GM12878 (cell line): ENCODE results near the gene KDSR. TPM values are rescaled to one million over a fixed set of nuclear protein-coding genes. Genes with fewer than 3 reads are reported as not detected.

Experiments used
- ATAC-seq: fragments of 200-7000 bp; cut with Tn5 transposase; 3 replicates; pipeline ENCODE4 v1.9.1; 2020; ENCODE audit warnings: mild to moderate bottlenecking, moderate library complexity
- BruUV-seq: library from RNA; stranded (reverse); fragments of 400-500 nt; replicated peaks from 2 replicates; lab custom pipeline; 2021; lab: Mats Ljungman, UMichigan
- CTCF ChIA-PET: fragments of 300-600 bp; sonication (Branson Sonifier 250); formaldehyde crosslinking; extraction: SDS; loops from one replicate; lab custom pipeline; 2021; ENCODE audit warnings: inconsistent platforms; lab: Yijun Ruan, JAX
- POLR2A ChIA-PET: fragments of 350-600 bp; formaldehyde crosslinking; extraction: SDS; loops from one replicate; lab custom pipeline; 2021; ENCODE audit warnings: inconsistent platforms; lab: Charles Lee
- RAD21 ChIA-PET: fragments of 300-600 bp; sonication (Branson Sonifier 250); formaldehyde crosslinking; loops from one replicate; lab custom pipeline; 2023; ENCODE audit warnings: antibody characterized with exemption; ENCODE audit not compliant: unreplicated experiment; lab: Charles Lee
- SMC1A ChIA-PET: fragments of 300-600 bp; sonication (Branson Sonifier 250); formaldehyde crosslinking; loops from one replicate; lab custom pipeline; 2023; ENCODE audit not compliant: unreplicated experiment, uncharacterized antibody; lab: Charles Lee
- DNase-seq: peaks from one replicate; pipeline ENCODE4 v3.0.0-alpha.2; 2011; ENCODE audit warnings: low read depth, low spot score
- FAIRE-seq: peaks from 3 replicates; lab custom pipeline; 2011; peaks lifted over from hg19 to GRCh38; lab: Jason Lieb, UNC
- H2AFZ ChIP-seq: 2 replicates; pipeline ENCODE4 v1.6.0; 2011; ENCODE audit warnings: low read depth, low read length, control low read depth; ENCODE audit not compliant: control insufficient read depth
- H3K27ac ChIP-seq: 2 replicates; pipeline ENCODE4 v1.5.1; 2011; ENCODE audit warnings: control low read depth; ENCODE audit not compliant: control insufficient read depth, insufficient read depth
- H3K27me3 ChIP-seq, 2 experiments: replicated peaks in 1 of 2; 2 replicates each; pipeline versions ENCODE4 v1.6.0 to v1.6.1; 2011; ENCODE audit warnings: low read length in 1 of 2; ENCODE audit not compliant: control insufficient read depth in 2 of 2, insufficient read depth in 2 of 2
- H3K36me3 ChIP-seq, 2 experiments: 2 replicates each; pipeline ENCODE4 v1.5.1; 2011; ENCODE audit warnings: low read length in 1 of 2; ENCODE audit not compliant: control insufficient read depth in 2 of 2, insufficient read depth in 2 of 2
- H3K4me1 ChIP-seq: 2 replicates; pipeline ENCODE4 v1.6.1; 2011; ENCODE audit warnings: mild to moderate bottlenecking, low read length, moderate library complexity, mixed read lengths; ENCODE audit not compliant: control insufficient read depth, insufficient read depth
- H3K4me2 ChIP-seq: 2 replicates; pipeline ENCODE4 v1.6.0; 2011; ENCODE audit warnings: control low read depth; ENCODE audit not compliant: control insufficient read depth, insufficient read depth
- H3K4me3 ChIP-seq: fragments of 200-600 bp; sonication (generic); 2 replicates; pipeline ENCODE4 v1.5.1; 2016
- H3K79me2 ChIP-seq: 2 replicates; pipeline ENCODE4 v1.6.0; 2011; ENCODE audit warnings: low read length; ENCODE audit not compliant: control insufficient read depth, insufficient read depth
- H3K9ac ChIP-seq: 2 replicates; pipeline ENCODE4 v1.8.0; 2011; ENCODE audit warnings: low read length, control low read depth, mixed read lengths; ENCODE audit not compliant: control insufficient read depth, insufficient read depth
- H3K9me3 ChIP-seq: replicated peaks from 3 replicates; pipeline ENCODE4 v1.5.1; 2011; ENCODE audit warnings: mild to moderate bottlenecking, low read length; ENCODE audit not compliant: control insufficient read depth, insufficient read depth
- H4K20me1 ChIP-seq: 2 replicates; pipeline ENCODE4 v1.6.0; 2011; ENCODE audit not compliant: control insufficient read depth, insufficient read depth
- ATF7 ChIP-seq: fragments of 450-650 bp; IDR thresholded peaks from 2 replicates; pipeline ENCODE4 v1.6.1; 2016; ENCODE audit warnings: low read depth, mild to moderate bottlenecking
- BCL11A ChIP-seq: IDR thresholded peaks from 2 replicates; pipeline ENCODE4 v1.6.1; 2011; ENCODE audit warnings: low read depth, low read length
- BHLHE40 ChIP-seq, 2 experiments: fragments of 450-650 bp in 1 of 2; IDR thresholded peaks; 2 replicates each; pipeline ENCODE4 v1.6.1; 2011 to 2017; ENCODE audit warnings: low read depth in 2 of 2, borderline replicate concordance in 1 of 2, improper control_type of control experiment in 1 of 2, low read length in 1 of 2, mild to moderate bottlenecking in 1 of 2
- BMI1 ChIP-seq: fragments of 450-650 bp; IDR thresholded peaks from 2 replicates; pipeline ENCODE4 v1.6.1; 2016; ENCODE audit warnings: mild to moderate bottlenecking, moderate library complexity, borderline replicate concordance
- CHD2 ChIP-seq: IDR thresholded peaks from 2 replicates; pipeline ENCODE4 v1.6.1; 2011; ENCODE audit warnings: low read depth, low read length, improper control_type of control experiment, borderline replicate concordance
- EED ChIP-seq: sonication (generic); IDR thresholded peaks from 2 replicates; pipeline ENCODE4 v1.6.1; 2016; ENCODE audit warnings: antibody characterized with exemption, low read depth
- EZH2 ChIP-seq: IDR thresholded peaks from 2 replicates; pipeline ENCODE4 v1.6.1; 2012; ENCODE audit warnings: low read depth, mild to moderate bottlenecking, control low read depth, inconsistent platforms, low read length, borderline replicate concordance; ENCODE audit not compliant: control insufficient read depth
- FOS ChIP-seq: IDR thresholded peaks from 3 replicates; pipeline ENCODE4 v1.6.1; 2011; ENCODE audit warnings: borderline replicate concordance; ENCODE audit not compliant: insufficient read length; ENCODE audit errors: extremely low read depth
- HDAC2 ChIP-seq: fragments of 200-600 bp; sonication (generic); IDR thresholded peaks from 2 replicates; pipeline ENCODE4 v1.6.1; 2017
- MLLT1 ChIP-seq: fragments of 450-650 bp; IDR thresholded peaks from 2 replicates; pipeline ENCODE4 v1.6.1; 2016; ENCODE audit warnings: mild to moderate bottlenecking
- MYB ChIP-seq: fragments of 150-350 bp; IDR thresholded peaks from 2 replicates; pipeline ENCODE4 v1.6.1; 2014; ENCODE audit warnings: mild to moderate bottlenecking, low read depth, low read length, borderline replicate concordance
- NBN ChIP-seq: fragments of 450-650 bp; IDR thresholded peaks from 2 replicates; pipeline ENCODE4 v1.6.1; 2016
- RUNX3 ChIP-seq: IDR thresholded peaks from 2 replicates; pipeline ENCODE4 v1.6.1; 2012; ENCODE audit warnings: low read length, inconsistent platforms
- SPI1 ChIP-seq: IDR thresholded peaks from 2 replicates; pipeline ENCODE4 v1.6.1; 2011; ENCODE audit warnings: low read depth, mild to moderate bottlenecking, low read length, moderate library complexity, borderline replicate concordance; ENCODE audit not compliant: insufficient read depth
- TCF12 ChIP-seq: IDR thresholded peaks from 2 replicates; pipeline ENCODE4 v1.6.1; 2011; ENCODE audit warnings: low read depth, mild to moderate bottlenecking, low read length
- WGBS: methylation state at CpG from one replicate; pipeline ENCODE4 v1.1.6; 2016; ENCODE audit warnings: low lambda C conversion rate; ENCODE audit not compliant: insufficient replicate concordance, insufficient coverage; ENCODE audit errors: missing lambda C conversion rate; 5-methylcytosine and 5-hydroxymethylcytosine counted together
- in situ Hi-C: fragments of 300-500 bp; cut with MboI; formaldehyde crosslinking; loops from 9 replicates; pipeline ENCODE4 v1.14.3; 2018; ENCODE audit warnings: mixed read lengths
- intact Hi-C: fragments of 100-400 bp; cut with micrococcal nuclease; formaldehyde crosslinking; loops from one replicate; pipeline ENCODE4 v1.14.2; 2022; ENCODE audit not compliant: unreplicated experiment
- polyA plus RNA-seq, 11 experiments: library from polyadenylated mRNA; depleted of rRNA in 4 of 11; unstranded in 6 of 11; stranded (reverse) in 5 of 11; fragments of >200 nt; fragmentation: Nextera tagmentation in 4 of 11; fragmentation: Illumina TruSeq in 1 of 11; extraction: Ambion mirVana in 4 of 11; extraction: Trizol in 1 of 11; gene quantifications; 1 replicate in 1 of 11; 2 replicates in 10 of 11; pipeline versions ENCODE4 v1.2.1 to v1.2.3, GENCODE V29; 2011 to 2016; ENCODE audit warnings: inconsistent platforms in 2 of 11, missing spikeins in 2 of 11, low read depth in 1 of 11
- total RNA-seq, 4 experiments: library from RNA; depleted of rRNA in 3 of 4; stranded (reverse); fragments of >200 nt in 3 of 4; fragmentation: Illumina TruSeq in 1 of 4; extraction: Trizol in 1 of 4; gene quantifications; 2 replicates each; pipeline versions ENCODE4 v1.2.1 to v1.2.3, GENCODE V29; 2013 to 2021

The KDSR gene
- total and polyA plus RNA-seq, 10 of the 15 experiments (the other 5 are each of a cell fraction or from before 2014, with no cell fraction given): 5.2 to 25.9 (median 14.3) TPM

DNA sequence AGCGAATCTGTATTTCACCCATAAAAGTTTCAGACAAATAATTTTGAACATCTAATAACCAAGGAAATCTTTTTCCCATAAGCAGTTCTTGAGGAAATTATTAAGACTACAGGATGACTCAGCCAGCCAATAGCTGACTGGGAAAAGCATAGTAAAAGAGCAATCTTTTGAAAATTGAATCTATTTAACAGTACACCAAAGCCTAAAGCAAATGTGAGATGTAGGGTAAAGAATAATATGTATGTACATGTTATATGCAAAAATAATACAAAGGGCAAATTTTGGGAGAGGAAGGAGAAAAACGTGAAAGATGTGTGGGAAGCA lies 12.6 kb upstream of the KDSR start:
- no TSS peak for BruUV-seq
- POLR2A ChIA-PET: no interaction called here
- ATAC-seq (no peak), DNase-seq (no peak), FAIRE-seq (no peak)
- no peak overlapping the region for H3K9ac ChIP-seq
- 0 out of 4 replicates have a peak, but pooled peaks cover 0 to 6% of the 10 kb centered on the region in 2 experiments for H3K36me3 ChIP-seq
- H3K4me1 ChIP-seq: peaks cover 5% of the 10 kb centered on the region
- RAD21 ChIA-PET: interaction anchor here (0.7 kb wide), 1 partner anchor 225 kb away, joined by 5 read pairs; no protein-coding TSS in a partner anchor
- no peaks in the 10 kb centered on the region for H3K79me2 ChIP-seq
- intact Hi-C loops (no loop called here), in situ Hi-C loops (no loop called here)
- no peak overlapping the region for H3K4me3 ChIP-seq
- SMC1A ChIA-PET: no interaction called here
- CTCF ChIA-PET: no interaction called here
- H3K27me3 ChIP-seq: no peaks in the 10 kb centered on the region
- H3K4me2 ChIP-seq: no peak overlapping the region
- peak overlapping the region; percentile 46; the same call in 1 of the 2 replicates for H2AFZ ChIP-seq
- WGBS: 55% methylated on average over 2 of the region's 2 CpGs
- no peaks in the 10 kb centered on the region for H4K20me1 ChIP-seq
- TF ChIP-seq ATF7 (no peak), FOS (no peak), EED (no peak), BHLHE40 (IDR thresholded peaks at IDR 0.05; ENCODE audit: borderline replicate concordance in 1 of 2, low read depth in 2 of 2, low read length in 1 of 2) (no peak), RUNX3 (no peak), HDAC2 (no peak), BCL11A (no peak)
- H3K27ac ChIP-seq: no peak overlapping the region
- H3K9me3 ChIP-seq: no peaks in the 10 kb centered on the region; the same call in 2 of the 3 replicates

DNA sequence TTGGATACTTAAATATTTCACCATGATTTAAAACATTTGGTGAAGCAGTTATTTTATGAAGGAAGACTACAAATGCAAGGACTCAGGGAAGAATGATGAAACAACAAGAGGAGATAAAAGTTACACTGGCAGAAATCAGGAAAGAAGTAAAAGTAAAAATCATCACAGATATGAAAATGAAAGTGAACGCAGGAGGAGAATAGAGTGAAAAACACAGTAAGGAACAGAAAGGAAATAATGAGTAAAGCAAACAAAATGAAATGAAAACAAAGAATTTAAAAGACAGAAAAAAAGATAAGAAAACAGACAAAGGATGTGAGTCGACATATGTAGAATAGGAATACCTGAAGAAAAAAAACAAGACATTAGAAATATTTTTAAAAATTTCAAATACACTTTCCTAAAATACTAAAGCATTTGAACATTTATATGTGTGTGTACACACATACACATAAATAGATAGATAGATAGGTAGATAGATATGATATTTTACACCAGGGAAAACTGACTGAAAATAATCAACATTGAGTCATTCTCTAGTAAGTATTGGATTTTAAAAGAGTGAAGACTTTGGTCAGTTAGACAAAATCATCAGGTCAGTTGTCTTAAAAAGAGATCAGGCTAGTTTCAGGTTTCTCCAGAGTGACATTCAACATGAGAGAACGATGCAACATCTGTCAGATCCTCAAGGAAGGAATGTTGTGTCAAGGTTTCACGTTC lies 12.1 kb upstream of the KDSR start:
- Histone ChIP-seq H3K9ac (no peak overlapping the region), H2AFZ (peak overlapping the region; percentile 46), H3K27me3 (no peaks in the 10 kb centered on the region), H3K4me1 (peaks cover 5% of the 10 kb centered on the region), H3K36me3 (0 out of 4 replicates have a peak, but pooled peaks cover 0 to 6% of the 10 kb centered on the region in 2 experiments), H4K20me1 (no peaks in the 10 kb centered on the region), H3K27ac (no peak overlapping the region), H3K4me2 (peak overlapping the region; percentile 35; the same call in 1 of the 2 replicates), H3K79me2 (no peaks in the 10 kb centered on the region), H3K4me3 (no peak overlapping the region), H3K9me3 (no peaks in the 10 kb centered on the region; the same call in 2 of the 3 replicates)
- DNase-seq (no peak), FAIRE-seq (no peak), ATAC-seq (peak; percentile 72)
- BruUV-seq: no TSS peak
- peak; percentile 50; the same call in 1 of the 2 replicates for TF ChIP-seq NBN
- no peak for TF ChIP-seq CHD2
- TF ChIP-seq MYB: no peak
- no peak for TF ChIP-seq BMI1
- TF ChIP-seq SPI1: no peak
- no peak for TF ChIP-seq TCF12
- TF ChIP-seq ATF7: peak; percentile 28; the same call in 1 of the 2 replicates
- TF ChIP-seq EZH2: no peak
- 0 out of 2 replicates have a peak, but pooled peaks have one; percentile 31 for TF ChIP-seq MLLT1
- ChIA-PET CTCF (no interaction called here), POLR2A (no interaction called here), RAD21 (no interaction called here), SMC1A (interaction anchor here (1.1 kb wide), 1 partner anchor 57 kb away, joined by 3 read pairs; no protein-coding TSS in a partner anchor)
- intact Hi-C loops (no loop called here), in situ Hi-C loops (no loop called here)
- WGBS: 13% methylated on average over 4 of the region's 4 CpGs
